ENCODE data around the gene RNF207. TPM values are rescaled to one million over a fixed set of nuclear protein-coding genes. Genes with fewer than 3 reads are reported as not detected.

Gene RNF207
- total RNA-seq, 4 donors from 2014 or later, result 3.0 to 34.1 (median 18.3) TPM

DNA sequence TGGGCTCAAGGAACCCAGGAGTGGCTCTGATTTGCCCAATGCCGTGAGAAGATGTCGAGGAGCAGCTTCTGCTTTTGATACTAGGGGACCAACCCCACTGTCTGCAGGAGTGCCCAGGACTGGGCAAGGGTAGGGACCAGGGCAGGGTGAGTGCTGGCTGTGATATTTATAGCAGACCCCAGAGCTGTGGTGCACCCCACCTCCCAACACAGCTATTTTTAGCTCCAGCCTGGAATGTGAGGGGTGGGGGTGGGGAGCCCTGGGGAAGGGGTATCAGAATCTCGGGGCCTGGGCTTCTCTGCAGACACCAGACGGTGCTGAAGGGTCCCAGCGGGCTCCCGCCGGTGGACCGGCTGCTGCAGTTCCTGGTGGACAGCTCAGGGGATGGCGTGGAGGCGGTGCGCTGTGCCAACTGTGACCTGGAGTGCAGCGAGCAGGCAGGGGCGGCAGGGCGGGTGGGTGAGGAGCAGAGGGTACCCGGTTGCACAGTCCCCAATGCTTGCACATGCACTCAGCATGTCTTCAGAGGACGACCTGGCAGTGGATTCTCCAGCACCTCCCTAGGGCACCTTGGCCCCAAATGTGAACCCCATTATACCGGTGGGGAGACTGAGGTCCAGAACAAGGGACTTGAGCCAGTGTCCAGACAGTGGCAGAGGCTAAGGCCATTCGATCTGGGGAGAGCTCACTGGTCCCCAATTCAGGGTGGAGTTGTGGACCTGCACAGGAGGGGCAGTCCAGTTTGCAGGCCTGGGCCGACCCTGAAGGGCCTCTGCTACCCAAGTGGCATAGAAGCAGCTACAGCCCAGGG is 1.4 kb downstream of the RNF207 start:
- ATAC-seq, result no peak

DNA sequence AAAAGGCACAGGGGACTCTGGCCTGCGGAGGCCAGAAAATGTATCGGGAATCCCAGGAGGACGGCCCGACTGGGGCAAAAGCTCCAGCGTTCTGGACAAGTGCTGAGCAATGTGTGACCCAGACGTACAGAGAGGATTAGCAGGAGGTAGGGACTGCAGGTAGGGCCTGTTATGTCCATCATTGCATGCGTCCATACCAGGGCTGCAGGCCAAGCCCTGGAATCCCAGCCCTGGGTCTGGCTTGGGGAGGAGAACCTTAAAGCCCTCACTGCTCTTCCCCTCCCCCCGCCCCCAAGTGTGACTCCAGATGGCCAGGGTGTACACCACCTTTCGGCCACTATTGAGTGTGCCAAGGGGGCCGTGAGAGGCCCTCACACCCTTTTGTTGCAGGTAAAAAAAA is 2.0 kb downstream of the RNF207 start:
- H3K4me1 ChIP-seq, result peaks cover 0 to 52% (median 23%) of the 10 kb centered on the region in 3 donors
- H3K4me3 ChIP-seq, result no peak overlapping the region
- H3K36me3 ChIP-seq, result peaks cover 0 to 24% of the 10 kb centered on the region in 2 donors
- H3K9me3 ChIP-seq, result no peaks in the 10 kb centered on the region
- no peak for ATAC-seq
- H3K27me3 ChIP-seq, result peaks cover 17% of the 10 kb centered on the region
- TF ChIP-seq, protein P1, sequence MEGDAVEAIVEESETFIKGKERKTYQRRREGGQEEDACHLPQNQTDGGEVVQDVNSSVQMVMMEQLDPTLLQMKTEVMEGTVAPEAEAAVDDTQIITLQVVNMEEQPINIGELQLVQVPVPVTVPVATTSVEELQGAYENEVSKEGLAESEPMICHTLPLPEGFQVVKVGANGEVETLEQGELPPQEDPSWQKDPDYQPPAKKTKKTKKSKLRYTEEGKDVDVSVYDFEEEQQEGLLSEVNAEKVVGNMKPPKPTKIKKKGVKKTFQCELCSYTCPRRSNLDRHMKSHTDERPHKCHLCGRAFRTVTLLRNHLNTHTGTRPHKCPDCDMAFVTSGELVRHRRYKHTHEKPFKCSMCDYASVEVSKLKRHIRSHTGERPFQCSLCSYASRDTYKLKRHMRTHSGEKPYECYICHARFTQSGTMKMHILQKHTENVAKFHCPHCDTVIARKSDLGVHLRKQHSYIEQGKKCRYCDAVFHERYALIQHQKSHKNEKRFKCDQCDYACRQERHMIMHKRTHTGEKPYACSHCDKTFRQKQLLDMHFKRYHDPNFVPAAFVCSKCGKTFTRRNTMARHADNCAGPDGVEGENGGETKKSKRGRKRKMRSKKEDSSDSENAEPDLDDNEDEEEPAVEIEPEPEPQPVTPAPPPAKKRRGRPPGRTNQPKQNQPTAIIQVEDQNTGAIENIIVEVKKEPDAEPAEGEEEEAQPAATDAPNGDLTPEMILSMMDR (IDR thresholded peaks at IDR 0.05), result no peak
- TF ChIP-seq EP300 (IDR thresholded peaks at IDR 0.05) (no peak), POLR2A (IDR thresholded peaks at IDR 0.05) (no peak), POLR2AphosphoS5 (IDR thresholded peaks at IDR 0.05) (no peak)
- H3K27ac ChIP-seq, result no peak overlapping the region
- WGBS, 2 donors (ENCODE audit: low coverage in 1 of 2), result 90 to 93% methylated on average over 7 of the region's 10 CpGs

More for the DNA sequence above, 1.4 kb downstream of the RNF207 start:
- Histone ChIP-seq H3K27me3 (peaks cover 17% of the 10 kb centered on the region), H3K36me3 (peaks cover 0 to 19% of the 10 kb centered on the region in 2 donors), H3K9me3 (no peaks in the 10 kb centered on the region), H3K4me1 (peaks cover 0 to 52% (median 23%) of the 10 kb centered on the region in 3 donors), H3K4me3 (no peak overlapping the region), H3K27ac (peak overlapping the region in 1 of 4 donors; percentile 82)
- TF ChIP-seq POLR2A (IDR thresholded peaks at IDR 0.05) (no peak), EP300 (IDR thresholded peaks at IDR 0.05) (no peak), POLR2AphosphoS5 (IDR thresholded peaks at IDR 0.05) (no peak)
- TF ChIP-seq, protein P1 (IDR thresholded peaks at IDR 0.05), result no peak
- 0% methylated on average over 1 of the region's 19 CpGs; no CpG with 5 or more reads in 1 of the 2 donors for WGBS, 2 donors (ENCODE audit: low coverage in 1 of 2)

DNA sequence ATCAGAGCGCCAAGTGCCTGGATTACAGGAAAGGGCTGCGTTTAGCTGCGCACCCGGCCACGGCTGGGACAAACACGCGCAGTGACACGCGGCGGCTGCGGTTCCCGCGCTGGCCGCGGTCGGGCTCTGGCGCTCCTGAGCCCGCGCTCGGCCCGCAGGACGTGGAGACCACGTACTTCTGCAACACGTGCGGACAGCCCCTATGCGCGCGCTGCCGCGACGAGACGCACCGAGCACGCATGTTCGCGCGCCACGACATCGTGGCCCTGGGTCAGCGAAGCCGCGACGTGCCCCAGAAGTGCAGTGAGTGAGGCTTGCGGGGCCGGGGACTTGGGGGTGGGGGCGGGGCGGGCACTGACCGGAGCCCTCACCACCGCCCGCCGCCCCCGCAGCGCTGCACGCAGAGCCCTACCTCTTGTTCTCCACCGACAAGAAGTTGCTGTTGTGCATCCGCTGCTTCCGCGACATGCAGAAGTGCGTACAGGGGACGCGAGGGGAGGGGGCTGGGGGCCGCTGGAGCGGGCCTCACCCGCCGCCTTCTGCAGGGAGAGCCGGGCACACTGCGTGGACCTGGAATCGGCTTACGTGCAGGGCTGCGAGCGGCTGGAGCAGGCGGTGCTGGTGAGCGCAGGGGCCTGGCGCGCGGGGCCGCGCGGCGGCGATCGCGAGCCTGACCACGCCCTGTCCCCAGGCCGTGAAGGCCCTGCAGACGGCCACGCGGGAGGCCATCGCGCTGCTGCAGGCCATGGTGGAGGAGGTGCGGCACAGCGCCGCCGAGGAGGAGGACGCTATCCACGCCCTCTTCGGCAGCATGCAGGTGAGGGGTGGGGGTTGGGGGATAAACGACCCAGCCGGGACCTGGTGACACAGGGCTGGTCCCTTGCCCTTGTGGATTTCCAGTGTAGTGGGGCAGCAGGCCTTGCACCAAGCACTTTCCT is 3.1 kb downstream of the RNF207 start:
- peaks cover 0 to 52% (median 23%) of the 10 kb centered on the region in 3 donors for H3K4me1 ChIP-seq
- peaks cover 17% of the 10 kb centered on the region for H3K27me3 ChIP-seq
- no peak for TF ChIP-seq POLR2AphosphoS5 (IDR thresholded peaks at IDR 0.05)
- TF ChIP-seq, protein P1 (IDR thresholded peaks at IDR 0.05), result peak in 3 of 4 experiments; percentile 76 to 82 (median 78)
- 27 to 40% methylated on average over 4 to 31 of the region's 99 CpGs for WGBS, 2 donors (ENCODE audit: low coverage in 1 of 2)
- peak overlapping the region in 2 of 4 donors; percentile 26 to 58 for H3K27ac ChIP-seq
- H3K36me3 ChIP-seq, result peaks cover 0 to 31% of the 10 kb centered on the region in 2 donors
- H3K4me3 ChIP-seq, result peak overlapping the region; percentile 15 to 53
- no peaks in the 10 kb centered on the region for H3K9me3 ChIP-seq
- ATAC-seq, result peak; percentile 53

DNA sequence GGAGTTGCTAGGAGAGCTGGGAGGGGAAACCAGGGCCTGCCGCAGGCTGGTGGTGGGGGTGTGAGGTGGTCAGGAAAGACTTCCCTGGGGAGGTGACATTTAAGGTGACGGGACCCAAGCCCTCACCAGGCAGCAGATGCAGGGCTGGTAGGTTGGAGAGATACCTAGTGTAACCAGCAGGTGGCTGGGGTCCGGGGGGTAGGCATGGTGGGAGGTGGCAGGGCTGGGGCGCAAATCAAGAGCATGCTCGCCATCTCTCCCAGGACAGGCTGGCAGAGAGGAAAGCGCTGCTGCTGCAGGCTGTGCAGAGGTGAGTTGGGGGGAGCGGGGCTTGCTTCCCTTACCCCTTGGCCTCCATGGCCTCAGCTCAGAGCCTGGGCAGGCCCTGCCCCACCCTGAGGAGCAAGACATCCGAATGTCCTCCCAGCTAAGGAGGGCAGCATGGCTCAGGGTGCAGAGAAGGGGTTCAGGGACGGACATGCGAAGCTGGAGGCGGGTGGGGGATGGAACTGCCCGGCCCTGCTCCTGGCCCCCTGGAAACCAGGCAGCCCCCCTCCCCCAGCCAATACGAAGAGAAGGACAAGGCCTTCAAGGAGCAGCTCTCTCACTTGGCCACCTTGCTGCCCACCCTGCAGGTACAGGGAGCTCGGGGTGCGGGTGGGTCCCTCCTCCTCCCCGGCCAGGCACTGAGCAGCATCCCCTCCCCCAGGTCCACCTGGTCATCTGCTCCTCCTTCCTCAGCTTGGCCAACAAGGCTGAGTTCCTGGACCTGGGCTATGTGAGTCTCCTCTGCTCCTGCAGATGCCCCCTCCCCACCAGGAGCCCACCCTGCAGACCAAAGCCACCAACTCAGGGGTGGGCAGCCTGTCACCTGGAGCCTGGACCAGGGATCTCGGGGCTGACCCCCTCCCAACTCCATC is 4.0 kb downstream of the RNF207 start:
- Histone ChIP-seq H3K36me3 (peaks cover 0 to 31% of the 10 kb centered on the region in 2 donors), H3K27ac (peak overlapping the region in 1 of 4 donors; percentile 58), H3K9me3 (no peaks in the 10 kb centered on the region), H3K4me3 (peak overlapping the region in 1 of 2 donors; percentile 53), H3K4me1 (peaks cover 0 to 48% (median 21%) of the 10 kb centered on the region in 3 donors), H3K27me3 (peaks cover 17% of the 10 kb centered on the region)
- WGBS, 2 donors (ENCODE audit: low coverage in 1 of 2), result 80 to 100% methylated on average over 1 to 2 of the region's 17 CpGs
- no peak for TF ChIP-seq EP300 (IDR thresholded peaks at IDR 0.05)
- no peak for TF ChIP-seq POLR2AphosphoS5 (IDR thresholded peaks at IDR 0.05)
- ATAC-seq, result no peak
